ENCODE data around the gene IER2.

GRCh38 chr19:13120817-13121216 is 29.4 kb upstream of the IER2 start:
- no peak for TF ChIP-seq CTCF (conservative IDR thresholded peaks at IDR 0.05 in 1 of 2, IDR thresholded peaks at IDR 0.05 in 1 of 2; ENCODE audit: low read depth in 1 of 2, low read length in 2 of 2)
- no peak for TF ChIP-seq EZH2 (IDR thresholded peaks at IDR 0.05; ENCODE audit: low read length, missing control alignments)

All from fibroblast of lung (primary cell).